ENCODE data around the gene DDX42. TPM values are rescaled to one million over a fixed set of nuclear protein-coding genes. Genes with fewer than 3 reads are reported as not detected.

The DDX42 gene
- total RNA-seq, 1 donor from 2014 or later, result 93.8 TPM

GRCh38 chr17:63760771-63761539 is 13.0 kb upstream of the DDX42 start:
- ATAC-seq, result no peak
- Histone ChIP-seq H3K9me3 (no peaks in the 10 kb centered on the region), H3K4me1 (peaks cover 19% of the 10 kb centered on the region), H3K36me3 (peaks cover 87% of the 10 kb centered on the region), H3K27ac (peak overlapping the region; percentile 26), H3K27me3 (no peaks in the 10 kb centered on the region), H3K4me3 (no peak overlapping the region)
- DNase-seq, result peak; percentile 31
- intact Hi-C loops (cut with DNase I), result no loop called here
- no peak for TF ChIP-seq CTCF (IDR thresholded peaks at IDR 0.05)

- H3K4me1 ChIP-seq, result peaks cover 19% of the 10 kb centered on the region
- DNase-seq (no peak), ATAC-seq (no peak)
- no peak for TF ChIP-seq CTCF (IDR thresholded peaks at IDR 0.05)
- H3K36me3 ChIP-seq, result peaks cover 72% of the 10 kb centered on the region
- intact Hi-C loops (cut with DNase I), result no loop called here
- peak overlapping the region; percentile 43 for H3K27ac ChIP-seq
- H3K4me3 ChIP-seq, result no peak overlapping the region
- no peaks in the 10 kb centered on the region for H3K9me3 ChIP-seq
- H3K27me3 ChIP-seq, result no peaks in the 10 kb centered on the region
Observed at GRCh38 chr17:63762161-63763078, 11.6 kb upstream of the DDX42 start.

- no peak for DNase-seq
- TF ChIP-seq CTCF (IDR thresholded peaks at IDR 0.05), result no peak
- intact Hi-C loops (cut with DNase I), result no loop called here
- Histone ChIP-seq H3K27ac (no peak overlapping the region), H3K27me3 (no peaks in the 10 kb centered on the region), H3K9me3 (no peaks in the 10 kb centered on the region), H3K36me3 (peaks cover 65% of the 10 kb centered on the region), H3K4me3 (no peak overlapping the region), H3K4me1 (peaks cover 30% of the 10 kb centered on the region)
- no peak for ATAC-seq
Observed at GRCh38 chr17:63764716-63765115, 9.3 kb upstream of the DDX42 start.

GRCh38 chr17:63766754-63767153 is 7.2 kb upstream of the DDX42 start:
- intact Hi-C loops (cut with DNase I), result no loop called here
- Histone ChIP-seq H3K4me1 (peaks cover 38% of the 10 kb centered on the region), H3K27me3 (no peaks in the 10 kb centered on the region), H3K36me3 (peaks cover 46% of the 10 kb centered on the region), H3K27ac (no peak overlapping the region), H3K4me3 (no peak overlapping the region), H3K9me3 (no peaks in the 10 kb centered on the region)
- ATAC-seq (no peak), DNase-seq (no peak)
- no peak for TF ChIP-seq CTCF (IDR thresholded peaks at IDR 0.05)

- no peak for TF ChIP-seq CTCF (IDR thresholded peaks at IDR 0.05)
- Histone ChIP-seq H3K27me3 (no peaks in the 10 kb centered on the region), H3K36me3 (peaks cover 29% of the 10 kb centered on the region), H3K9me3 (no peaks in the 10 kb centered on the region), H3K4me1 (peaks cover 40% of the 10 kb centered on the region), H3K27ac (no peak overlapping the region), H3K4me3 (no peak overlapping the region)
- DNase-seq (peak; percentile 16), ATAC-seq (no peak)
- intact Hi-C loops (cut with DNase I), result no loop called here
Observed at GRCh38 chr17:63768433-63768832, 5.5 kb upstream of the DDX42 start.

All from upper lobe of right lung (tissue), 1 donor.